ENCODE results near the gene MRPS34. TPM values are rescaled to one million over a fixed set of nuclear protein-coding genes. Genes with fewer than 3 reads are reported as not detected.

The MRPS34 gene
- total and polyA plus RNA-seq, 3 experiments from 2014 or later, result 155 to 176 (median 172) TPM

- no peak for DNase-seq
- Histone ChIP-seq H3K4me1 (ENCODE audit: insufficient read depth, low read length) (no peaks in the 10 kb centered on the region), H3K27me3 (ENCODE audit: insufficient read depth, low read length, poor library complexity, severe bottlenecking) (no peaks in the 10 kb centered on the region), H3K9me3 (ENCODE audit: low read length) (no peaks in the 10 kb centered on the region), H3K4me3 (ENCODE audit: low read length) (no peak overlapping the region), H3K36me3 (ENCODE audit: insufficient read depth, low read length) (no peaks in the 10 kb centered on the region), H3K27ac (ENCODE audit: low read depth, low read length) (no peak overlapping the region)
- Mint-ChIP-seq H3K36me3 (peaks cover 3 to 14% (median 3%) of the 10 kb centered on the region in 3 donors), H3K9me3 (peaks cover 3 to 5% (median 3%) of the 10 kb centered on the region in 5 donors), H3K27ac (no peak overlapping the region), H3K4me3 (no peak overlapping the region), H3K27me3 (no peaks in the 10 kb centered on the region), H3K4me1 (peaks cover 0 to 3% (median 1%) of the 10 kb centered on the region in 3 donors)
- ChIA-PET CTCF (no interaction called here), POLR2A (interaction anchor here (0.6 to 2.5 kb wide), 2 partner anchors 10 to 1492 kb away, joined by 4 to 9 read pairs; partner anchors contain the start of genes NUBP2 and SPSB3)
Measured at GRCh38 chr16:1792836-1793577, 20.1 kb upstream of the MRPS34 start.

GRCh38 chr16:1791943-1792812 lies 19.2 kb upstream of the MRPS34 start:
- POLR2A ChIA-PET, result interaction anchor here (0.6 to 2.5 kb wide), 2 partner anchors 9 to 1491 kb away, joined by 4 to 9 read pairs; partner anchors contain the start of genes NUBP2 and SPSB3

GRCh38 chr16:1791256-1791942 lies 18.5 kb upstream of the MRPS34 start:
- no peaks in the 10 kb centered on the region for H3K4me1 ChIP-seq (ENCODE audit: insufficient read depth, low read length)
- peaks cover 9% of the 10 kb centered on the region for H3K36me3 ChIP-seq (ENCODE audit: insufficient read depth, low read length)
- no peak overlapping the region for H3K4me3 ChIP-seq (ENCODE audit: low read length)
- no peaks in the 10 kb centered on the region for H3K9me3 Mint-ChIP-seq
- no peak overlapping the region for H3K27ac ChIP-seq (ENCODE audit: low read depth, low read length)
- H3K27ac Mint-ChIP-seq, result no peak overlapping the region
- peaks cover 0 to 24% (median 3%) of the 10 kb centered on the region in 3 donors for H3K36me3 Mint-ChIP-seq
- no peaks in the 10 kb centered on the region for H3K27me3 Mint-ChIP-seq
- ChIA-PET POLR2A (interaction anchor here (0.6 to 2.5 kb wide), 2 partner anchors 9 to 86 kb away, joined by 3 to 9 read pairs; partner anchors contain the start of genes NUBP2 and SPSB3), CTCF (interaction anchor here (1.4 kb wide), 1 partner anchor 9 kb away, joined by 6 read pairs; the partner anchor contains the start of genes NUBP2 and SPSB3)
- DNase-seq, result no peak
- peaks cover 0 to 7% (median 1%) of the 10 kb centered on the region in 3 donors for H3K4me1 Mint-ChIP-seq
- H3K4me3 Mint-ChIP-seq, result no peak overlapping the region
- H3K9me3 ChIP-seq (ENCODE audit: low read length), result no peaks in the 10 kb centered on the region
- no peaks in the 10 kb centered on the region for H3K27me3 ChIP-seq (ENCODE audit: insufficient read depth, low read length, poor library complexity, severe bottlenecking)

More at GRCh38 chr16:1791943-1792812, 19.2 kb upstream of the MRPS34 start:
- H3K27me3 ChIP-seq (ENCODE audit: insufficient read depth, low read length, poor library complexity, severe bottlenecking), result no peaks in the 10 kb centered on the region
- H3K4me3 ChIP-seq (ENCODE audit: low read length), result no peak overlapping the region
- H3K36me3 ChIP-seq (ENCODE audit: insufficient read depth, low read length), result peaks cover 4% of the 10 kb centered on the region
- Mint-ChIP-seq H3K4me3 (no peak overlapping the region), H3K4me1 (peaks cover 0 to 3% (median 1%) of the 10 kb centered on the region in 3 donors), H3K36me3 (peaks cover 2 to 18% (median 3%) of the 10 kb centered on the region in 3 donors), H3K27ac (peak overlapping the region in 1 of 8 donors; percentile 29), H3K9me3 (peaks cover 1 to 2% (median 2%) of the 10 kb centered on the region in 5 donors), H3K27me3 (no peaks in the 10 kb centered on the region)
- DNase-seq, result no peak
- H3K27ac ChIP-seq (ENCODE audit: low read depth, low read length), result no peak overlapping the region
- H3K4me1 ChIP-seq (ENCODE audit: insufficient read depth, low read length), result no peaks in the 10 kb centered on the region
- CTCF ChIA-PET, result interaction anchor here (1.4 kb wide), 1 partner anchor 10 kb away, joined by 6 read pairs; the partner anchor contains the start of genes NUBP2 and SPSB3
- H3K9me3 ChIP-seq (ENCODE audit: low read length), result no peaks in the 10 kb centered on the region

DNA sequence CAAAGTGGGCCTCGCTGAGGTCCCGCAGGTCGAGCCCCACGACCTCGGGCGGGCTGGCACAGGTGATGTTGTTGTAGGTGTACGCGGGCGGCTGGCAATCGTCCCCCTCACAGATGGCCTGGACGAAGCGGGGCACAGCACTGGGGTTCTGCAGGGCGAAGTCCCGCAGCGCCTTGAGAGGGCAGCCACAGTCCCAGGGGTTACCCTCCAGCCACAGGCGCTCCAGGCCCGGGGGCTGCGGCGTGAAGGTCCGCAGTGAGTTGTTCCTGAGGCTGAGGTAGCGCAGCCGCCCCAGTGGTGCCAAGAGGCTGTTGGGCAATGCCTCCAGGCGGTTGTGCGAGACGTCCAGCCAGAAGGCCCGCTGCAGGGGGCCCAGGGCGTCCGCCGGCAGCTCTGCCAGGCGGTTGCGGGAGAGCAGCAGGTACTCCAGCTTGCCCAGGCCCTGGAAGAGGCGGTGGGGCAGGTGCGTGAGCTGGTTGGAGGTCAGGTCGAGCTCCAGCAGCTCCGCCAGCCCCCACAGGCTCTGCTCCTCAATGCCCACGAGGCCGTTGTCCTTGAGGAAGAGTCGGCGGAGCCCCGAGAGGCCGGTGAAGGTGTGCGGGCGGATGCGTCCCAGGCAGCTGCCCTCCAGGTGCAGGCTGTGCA lies 17.8 kb upstream of the MRPS34 start:
- Histone ChIP-seq H3K36me3 (ENCODE audit: insufficient read depth, low read length) (peaks cover 9% of the 10 kb centered on the region), H3K9me3 (ENCODE audit: low read length) (no peaks in the 10 kb centered on the region), H3K27me3 (ENCODE audit: insufficient read depth, low read length, poor library complexity, severe bottlenecking) (no peaks in the 10 kb centered on the region), H3K4me3 (ENCODE audit: low read length) (no peak overlapping the region), H3K4me1 (ENCODE audit: insufficient read depth, low read length) (peaks cover 2% of the 10 kb centered on the region), H3K27ac (ENCODE audit: low read depth, low read length) (no peak overlapping the region)
- DNase-seq, result no peak
- H3K9me3 Mint-ChIP-seq, result no peaks in the 10 kb centered on the region
- no peak overlapping the region for H3K4me3 Mint-ChIP-seq
- POLR2A ChIA-PET, result interaction anchor here (0.6 to 2.5 kb wide), 2 partner anchors 8 to 86 kb away, joined by 3 to 9 read pairs; partner anchors contain the start of genes NUBP2 and SPSB3
- H3K27me3 Mint-ChIP-seq, result no peaks in the 10 kb centered on the region
- H3K36me3 Mint-ChIP-seq, result peaks cover 0 to 28% (median 3%) of the 10 kb centered on the region in 3 donors
- CTCF ChIA-PET, result interaction anchor here (1.4 kb wide), 1 partner anchor 8 kb away, joined by 6 read pairs; the partner anchor contains the start of genes NUBP2 and SPSB3
- H3K27ac Mint-ChIP-seq, result no peak overlapping the region
- H3K4me1 Mint-ChIP-seq, result peaks cover 0 to 12% (median 1%) of the 10 kb centered on the region in 3 donors

GRCh38 chr16:1790261-1790610 lies 17.3 kb upstream of the MRPS34 start:
- no peaks in the 10 kb centered on the region for H3K9me3 Mint-ChIP-seq

DNA sequence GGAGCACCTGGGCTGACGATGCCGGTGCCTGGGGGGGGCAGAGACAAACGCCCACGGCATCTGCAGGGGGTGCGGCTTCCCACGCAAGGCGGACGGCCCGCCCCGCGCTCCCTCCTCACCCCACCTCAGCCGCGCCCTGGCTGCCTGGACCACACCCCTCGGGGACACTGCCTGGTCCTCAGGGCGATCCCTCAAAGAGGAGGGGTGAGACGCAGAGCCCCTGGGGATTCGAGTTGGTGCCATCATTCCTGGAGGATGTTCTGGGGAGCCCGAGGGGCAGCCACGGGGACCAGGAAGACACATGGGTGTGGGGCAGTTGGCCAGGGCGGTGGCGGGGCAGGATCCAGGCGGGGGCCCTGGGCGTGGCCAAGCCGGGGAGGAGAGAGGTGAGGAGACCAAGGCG lies 16.7 kb upstream of the MRPS34 start:
- Histone ChIP-seq H3K36me3 (ENCODE audit: insufficient read depth, low read length) (peaks cover 9% of the 10 kb centered on the region), H3K27ac (ENCODE audit: low read depth, low read length) (no peak overlapping the region), H3K4me1 (ENCODE audit: insufficient read depth, low read length) (peaks cover 12% of the 10 kb centered on the region), H3K9me3 (ENCODE audit: low read length) (no peaks in the 10 kb centered on the region), H3K4me3 (ENCODE audit: low read length) (no peak overlapping the region), H3K27me3 (ENCODE audit: insufficient read depth, low read length, poor library complexity, severe bottlenecking) (no peaks in the 10 kb centered on the region)
- H3K36me3 Mint-ChIP-seq, result peaks cover 0 to 33% (median 3%) of the 10 kb centered on the region in 3 donors
- ChIA-PET CTCF (no interaction called here), POLR2A (no interaction called here)
- H3K27me3 Mint-ChIP-seq, result no peaks in the 10 kb centered on the region
- H3K4me1 Mint-ChIP-seq, result peaks cover 4 to 21% (median 9%) of the 10 kb centered on the region in 3 donors
- no peaks in the 10 kb centered on the region for H3K9me3 Mint-ChIP-seq
- H3K27ac Mint-ChIP-seq, result no peak overlapping the region
- H3K4me3 Mint-ChIP-seq, result no peak overlapping the region
- DNase-seq, result no peak

More at GRCh38 chr16:1790261-1790610, 17.3 kb upstream of the MRPS34 start:
- H3K4me1 Mint-ChIP-seq, result peaks cover under 1 to 17% (median 5%) of the 10 kb centered on the region in 3 donors
- H3K27ac Mint-ChIP-seq, result peak overlapping the region in 1 of 8 donors; percentile 69
- Histone ChIP-seq H3K4me3 (ENCODE audit: low read length) (no peak overlapping the region), H3K27me3 (ENCODE audit: insufficient read depth, low read length, poor library complexity, severe bottlenecking) (no peaks in the 10 kb centered on the region), H3K9me3 (ENCODE audit: low read length) (no peaks in the 10 kb centered on the region), H3K4me1 (ENCODE audit: insufficient read depth, low read length) (peaks cover 7% of the 10 kb centered on the region), H3K27ac (ENCODE audit: low read depth, low read length) (no peak overlapping the region), H3K36me3 (ENCODE audit: insufficient read depth, low read length) (peaks cover 9% of the 10 kb centered on the region)
- H3K27me3 Mint-ChIP-seq, result no peaks in the 10 kb centered on the region
- no peak overlapping the region for H3K4me3 Mint-ChIP-seq
- no peak for DNase-seq
- ChIA-PET CTCF (no interaction called here), POLR2A (interaction anchor here (2.5 kb wide), 1 partner anchor 7 kb away, joined by 9 read pairs; the partner anchor contains the start of genes NUBP2 and SPSB3)
- peaks cover 0 to 32% (median 3%) of the 10 kb centered on the region in 3 donors for H3K36me3 Mint-ChIP-seq

GRCh38 chr16:1788708-1789100 lies 15.8 kb upstream of the MRPS34 start:
- Histone ChIP-seq H3K9me3 (ENCODE audit: low read length) (no peaks in the 10 kb centered on the region), H3K27me3 (ENCODE audit: insufficient read depth, low read length, poor library complexity, severe bottlenecking) (no peaks in the 10 kb centered on the region), H3K4me1 (ENCODE audit: insufficient read depth, low read length) (peaks cover 18% of the 10 kb centered on the region), H3K36me3 (ENCODE audit: insufficient read depth, low read length) (peaks cover 9% of the 10 kb centered on the region), H3K4me3 (ENCODE audit: low read length) (no peak overlapping the region), H3K27ac (ENCODE audit: low read depth, low read length) (no peak overlapping the region)
- peak overlapping the region in 1 of 8 donors; percentile 85 for H3K27ac Mint-ChIP-seq
- no peaks in the 10 kb centered on the region for H3K27me3 Mint-ChIP-seq
- ChIA-PET POLR2A (no interaction called here), CTCF (no interaction called here)
- H3K4me1 Mint-ChIP-seq, result peaks cover 9 to 27% (median 10%) of the 10 kb centered on the region in 3 donors
- DNase-seq, result no peak
- H3K36me3 Mint-ChIP-seq, result peaks cover 0 to 33% (median 3%) of the 10 kb centered on the region in 3 donors
- no peaks in the 10 kb centered on the region for H3K9me3 Mint-ChIP-seq
- H3K4me3 Mint-ChIP-seq, result peak overlapping the region in 1 of 7 donors; percentile 75

Data from CD8-positive, alpha-beta memory T cell (primary cell).